Liver (tissue), 3 donors: Measurements from ENCODE around the gene DAGLB.

Experiments
- ATF3 ChIP-seq: IDR thresholded peaks from 2 replicates; pipeline ENCODE4 v1.6.1; 2016; ENCODE audit warnings: antibody characterized with exemption
- CTCF ChIP-seq: fragments of 150-350 bp; IDR thresholded peaks from 2 replicates; pipeline ENCODE4 v1.5.1; 2017; ENCODE audit warnings: improper control_type of control experiment, low read depth, low read length; ENCODE audit not compliant: missing input control
- EGR1 ChIP-seq, 2 donors: IDR thresholded peaks; 2 replicates each; pipeline ENCODE4 v1.6.1; 2016 to 2018; ENCODE audit warnings: antibody characterized with exemption in 2 of 2, low read depth in 2 of 2
- GABPA ChIP-seq, 2 donors: IDR thresholded peaks in 1 of 2; conservative IDR thresholded peaks in 1 of 2; 2 replicates each; pipeline ENCODE4 v1.6.1; 2016; ENCODE audit warnings: antibody characterized with exemption in 2 of 2, mild to moderate bottlenecking in 1 of 2, moderate library complexity in 1 of 2
- JUND ChIP-seq, 2 donors: IDR thresholded peaks; 2 replicates each; pipeline ENCODE4 v1.6.1; 2016; ENCODE audit warnings: antibody characterized with exemption in 2 of 2
- MAX ChIP-seq: IDR thresholded peaks from 2 replicates; pipeline ENCODE4 v1.6.1; 2016; ENCODE audit warnings: antibody characterized with exemption
- NR2F2 ChIP-seq: IDR thresholded peaks from 2 replicates; pipeline ENCODE4 v1.6.1; 2016; ENCODE audit warnings: antibody characterized with exemption
- RAD21 ChIP-seq, 2 donors: IDR thresholded peaks; 2 replicates each; pipeline ENCODE4 v1.6.1; 2016; ENCODE audit warnings: antibody characterized with exemption in 2 of 2, mild to moderate bottlenecking in 2 of 2
- REST ChIP-seq: IDR thresholded peaks from 2 replicates; pipeline ENCODE4 v1.6.1; 2016; ENCODE audit warnings: antibody characterized with exemption, mild to moderate bottlenecking
- SP1 ChIP-seq: IDR thresholded peaks from 2 replicates; pipeline ENCODE4 v1.6.1; 2018; ENCODE audit warnings: antibody characterized with exemption, mild to moderate bottlenecking
- TAF1 ChIP-seq: conservative IDR thresholded peaks from 2 replicates; pipeline ENCODE4 v1.6.1; 2016; ENCODE audit warnings: antibody characterized with exemption, mild to moderate bottlenecking
- YY1 ChIP-seq: IDR thresholded peaks from 2 replicates; pipeline ENCODE4 v1.6.1; 2016; ENCODE audit warnings: antibody characterized with exemption, mild to moderate bottlenecking
- ZBTB33 ChIP-seq: IDR thresholded peaks from 2 replicates; pipeline ENCODE4 v1.6.1; 2016; ENCODE audit warnings: antibody characterized with exemption
- donor health status: healthy.
- donor health status: healthy.

GRCh38 chr7:6496842-6497636 is 49.3 kb upstream of the DAGLB start:
- TF ChIP-seq CTCF, result no peak
- no peak for TF ChIP-seq YY1
- TF ChIP-seq TAF1, result no peak
- no peak for TF ChIP-seq MAX
- no peak for TF ChIP-seq REST
- TF ChIP-seq RAD21 (IDR thresholded peaks at IDR 0.05), result no peak
- no peak for TF ChIP-seq EGR1 (IDR thresholded peaks at IDR 0.05; ENCODE audit: low read depth in 2 of 2)
- no peak for TF ChIP-seq SP1
- TF ChIP-seq NR2F2, result no peak
- TF ChIP-seq ZBTB33, result no peak
- TF ChIP-seq JUND (IDR thresholded peaks at IDR 0.05), result no peak
- no peak for TF ChIP-seq GABPA (IDR thresholded peaks at IDR 0.05 in 1 of 2, conservative IDR thresholded peaks at IDR 0.05 in 1 of 2)
- TF ChIP-seq ATF3, result no peak
